Sigmoid colon (tissue), 7 donors: ENCODE results near the gene TBCD. TPM values are rescaled to one million over a fixed set of nuclear protein-coding genes. Genes with fewer than 3 reads are reported as not detected.

ENCODE experiments used
- DNase-seq: peaks from one replicate; pipeline ENCODE4 v3.0.0-alpha.2; 2019
- H3K27ac ChIP-seq, 4 donors: fragments of 200-600 bp; sonication (generic); one replicate each; pipeline ENCODE4 v1.5.1; 2016 to 2019; ENCODE audit warnings: mild to moderate bottlenecking in 1 of 4
- H3K27me3 ChIP-seq, 3 donors: fragments of 200-600 bp; sonication (generic); one replicate each; pipeline ENCODE4 v1.5.1; 2019; ENCODE audit warnings: mild to moderate bottlenecking in 1 of 3
- H3K36me3 ChIP-seq, 4 donors: fragments of 200-600 bp; sonication (generic); one replicate each; pipeline ENCODE4 v1.5.1; 2016 to 2019
- H3K4me1 ChIP-seq, 4 donors: fragments of 200-600 bp; sonication (generic); one replicate each; pipeline ENCODE4 v1.5.1; 2017 to 2019
- H3K4me3 ChIP-seq, 4 donors: fragments of 200-600 bp; sonication (generic); one replicate each; pipeline ENCODE4 v1.5.1; 2017 to 2019; ENCODE audit warnings: mild to moderate bottlenecking in 2 of 4, moderate library complexity in 1 of 4
- H3K9me3 ChIP-seq, 4 donors: fragments of 200-600 bp in 3 of 4; sonication (generic) in 3 of 4; one replicate each; pipeline versions ENCODE4 v1.5.1 to v1.6.1; 2013 to 2019
- CTCF ChIP-seq, 4 experiments: fragments of 450-650 bp in 3 of 4; fragments of 200-600 bp in 1 of 4; IDR thresholded peaks; one replicate each; pipeline ENCODE4 v1.5.1; 2016 to 2019; ENCODE audit warnings: antibody characterized with exemption in 4 of 4, mild to moderate bottlenecking in 3 of 4, moderate library complexity in 2 of 4
- EP300 ChIP-seq, 4 donors: sonication (generic); formaldehyde crosslinking; IDR thresholded peaks; one replicate each; pipeline ENCODE4 v1.6.1; 2017; ENCODE audit warnings: antibody characterized with exemption in 4 of 4
- POLR2A ChIP-seq, 2 donors: fragments of 450-650 bp; IDR thresholded peaks; one replicate each; pipeline ENCODE4 v1.6.1; 2016; ENCODE audit warnings: antibody characterized with exemption in 2 of 2, mild to moderate bottlenecking in 2 of 2, moderate library complexity in 2 of 2
- POLR2AphosphoS5 ChIP-seq, 4 donors: sonication (generic); formaldehyde crosslinking; IDR thresholded peaks; one replicate each; pipeline ENCODE4 v1.6.1; 2017; ENCODE audit warnings: antibody characterized with exemption in 4 of 4
- WGBS, 2 donors: extraction: QIAGEN DNeasy Blood & Tissue Kit; methylation state at CpG; one replicate each; pipeline ENCODE4 v1.1.7; 2013; 5-methylcytosine and 5-hydroxymethylcytosine counted together
- intact Hi-C: fragments of 100-400 bp; cut with DNase I; formaldehyde crosslinking; loops from one replicate; pipeline ENCODE4 v1.15.1; 2023
- polyA plus RNA-seq, 3 donors: library from polyadenylated mRNA; stranded (reverse); fragments of 200-250 nt; gene quantifications; one replicate each; pipeline ENCODE4 v1.2.3, GENCODE V29; 2013
- total RNA-seq, 4 donors: library from RNA; depleted of rRNA; stranded (reverse); fragments of >200 nt; gene quantifications; one replicate each; pipeline ENCODE4 v1.1.0, GENCODE V29; 2016
- donor health status: healthy with polysubstance abuse.
- donor health status: Bipolar disorder and iron deficiency.
- donor health status: healthy.

TBCD gene
- total and polyA plus RNA-seq, 7 donors: 11.1 to 77.4 (median 34.2) TPM

DNA sequence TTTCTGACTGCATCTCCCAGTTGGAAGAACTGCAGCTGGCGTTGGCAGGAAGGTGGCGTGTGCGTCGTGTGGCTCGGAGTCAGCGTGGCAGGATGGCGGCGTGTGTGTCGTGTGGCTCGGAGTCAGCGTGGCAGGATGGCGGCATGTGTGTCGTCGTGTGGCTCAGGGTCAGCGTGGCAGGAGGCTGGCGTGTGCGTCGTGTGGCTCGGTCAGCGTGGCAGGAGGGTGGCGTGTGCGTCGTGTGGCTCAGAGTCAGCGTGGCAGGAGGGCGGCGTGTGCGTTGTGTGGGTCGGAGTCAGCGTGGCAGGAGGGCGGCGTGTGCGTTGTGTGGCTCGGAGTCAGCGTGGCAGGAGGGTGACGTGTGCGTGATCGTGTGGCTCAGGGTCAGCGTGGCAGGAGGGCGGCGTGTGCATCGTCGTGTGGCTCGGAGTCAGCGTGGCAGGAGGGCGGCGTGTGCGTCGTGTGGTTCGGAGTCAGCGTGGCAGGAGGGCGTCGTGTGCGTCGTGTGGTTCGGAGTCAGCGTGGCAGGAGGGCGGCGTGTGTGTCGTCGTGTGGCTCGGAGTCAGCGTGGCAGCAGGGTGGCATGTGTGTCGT, 49.6 kb downstream of the TBCD start:
- peaks cover 0 to 19% (median 3%) of the 10 kb centered on the region in 4 donors for H3K36me3 ChIP-seq
- intact Hi-C loops: no loop called here

GRCh38 chr17:82802075-82802780, 50.4 kb downstream of the TBCD start:
- 91 to 94% methylated on average over 17 of the region's 17 CpGs for WGBS, 2 donors
- Histone ChIP-seq H3K36me3 (peaks cover 0 to 27% (median 6%) of the 10 kb centered on the region in 4 donors), H3K27me3 (no peaks in the 10 kb centered on the region), H3K4me1 (peaks cover 0 to 16% (median 14%) of the 10 kb centered on the region in 4 donors), H3K4me3 (no peak overlapping the region), H3K27ac (no peak overlapping the region), H3K9me3 (no peaks in the 10 kb centered on the region)
- DNase-seq: no peak
- intact Hi-C loops: no loop called here
- TF ChIP-seq EP300 (IDR thresholded peaks at IDR 0.05): no peak
- no peak for TF ChIP-seq POLR2A (IDR thresholded peaks at IDR 0.05)
- no peak for TF ChIP-seq POLR2AphosphoS5 (IDR thresholded peaks at IDR 0.05)
- no peak for TF ChIP-seq CTCF (IDR thresholded peaks at IDR 0.05)

More for the DNA sequence above, 49.6 kb downstream of the TBCD start:
- 96 to 97% methylated on average over 63 of the region's 63 CpGs for whole genome bisulfite sequencing, 2 donors
- Histone ChIP-seq H3K9me3 (no peaks in the 10 kb centered on the region), H3K4me1 (peaks cover 0 to 16% (median 14%) of the 10 kb centered on the region in 4 donors), H3K27me3 (no peaks in the 10 kb centered on the region), H3K4me3 (no peak overlapping the region), H3K27ac (no peak overlapping the region)
- no peak for DNase-seq
- TF ChIP-seq EP300 (IDR thresholded peaks at IDR 0.05): no peak
- TF ChIP-seq CTCF (IDR thresholded peaks at IDR 0.05): no peak
- TF ChIP-seq POLR2A (IDR thresholded peaks at IDR 0.05): no peak
- TF ChIP-seq POLR2AphosphoS5 (IDR thresholded peaks at IDR 0.05): no peak

DNA sequence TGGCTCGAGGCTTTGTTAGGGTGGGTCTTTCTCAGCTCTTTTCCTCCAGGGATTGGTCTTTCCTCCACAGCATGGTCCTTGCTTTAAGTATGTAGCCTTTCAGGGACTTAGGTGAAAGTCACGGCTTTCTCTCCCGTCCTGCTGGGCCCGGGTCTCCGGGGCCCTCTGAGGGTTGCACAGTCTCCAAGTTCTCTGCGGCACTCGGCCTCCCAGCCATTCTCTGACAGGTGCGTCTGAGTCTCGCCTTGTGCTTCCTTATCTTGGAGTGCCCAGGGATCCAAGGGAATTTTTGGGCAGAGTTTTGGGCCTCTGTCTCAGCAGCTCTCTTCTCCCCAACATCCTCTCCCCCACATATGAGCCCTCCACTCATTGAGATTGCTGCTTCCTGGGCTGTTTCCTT, 51.3 kb downstream of the TBCD start:
- DNase-seq: no peak
- WGBS, 2 donors: 90 to 92% methylated on average over 9 of the region's 9 CpGs
- TF ChIP-seq POLR2AphosphoS5 (IDR thresholded peaks at IDR 0.05) (no peak), CTCF (IDR thresholded peaks at IDR 0.05) (no peak), EP300 (IDR thresholded peaks at IDR 0.05) (no peak), POLR2A (IDR thresholded peaks at IDR 0.05) (no peak)
- Histone ChIP-seq H3K27ac (no peak overlapping the region), H3K4me1 (peaks cover 0 to 16% (median 14%) of the 10 kb centered on the region in 4 donors), H3K36me3 (peaks cover 0 to 36% (median 6%) of the 10 kb centered on the region in 4 donors), H3K9me3 (no peaks in the 10 kb centered on the region), H3K4me3 (no peak overlapping the region), H3K27me3 (no peaks in the 10 kb centered on the region)
- intact Hi-C loops: no loop called here

DNA sequence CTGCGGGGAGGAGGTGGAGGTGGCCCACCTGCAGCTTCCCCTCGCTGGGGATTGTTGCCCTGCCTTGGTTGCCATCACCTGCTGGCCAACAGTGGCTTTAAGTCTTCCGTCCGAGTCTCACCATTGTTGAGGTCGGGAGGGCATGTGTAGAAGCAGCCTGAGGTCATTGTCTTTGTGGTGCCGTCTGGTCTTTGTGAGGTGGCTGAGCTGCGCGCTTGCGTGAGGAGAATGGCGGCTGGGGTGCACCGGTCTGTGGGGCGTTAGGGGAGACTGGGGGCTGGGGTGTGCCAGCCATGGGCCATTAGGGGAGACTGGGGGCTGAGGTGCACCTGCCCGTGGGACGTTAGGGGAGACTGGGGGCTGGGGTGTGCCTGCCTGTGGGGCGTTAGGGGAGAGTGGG, 51.7 kb downstream of the TBCD start:
- TF ChIP-seq POLR2AphosphoS5 (IDR thresholded peaks at IDR 0.05) (no peak), POLR2A (IDR thresholded peaks at IDR 0.05) (no peak), CTCF (IDR thresholded peaks at IDR 0.05) (no peak), EP300 (IDR thresholded peaks at IDR 0.05) (no peak)
- Histone ChIP-seq H3K27me3 (no peaks in the 10 kb centered on the region), H3K36me3 (peaks cover 0 to 35% (median 6%) of the 10 kb centered on the region in 4 donors), H3K4me1 (peaks cover 0 to 16% (median 14%) of the 10 kb centered on the region in 4 donors), H3K27ac (no peak overlapping the region), H3K9me3 (no peaks in the 10 kb centered on the region), H3K4me3 (no peak overlapping the region)
- DNase-seq: no peak
- WGBS, 2 donors: 94 to 95% methylated on average over 15 of the region's 15 CpGs
- intact Hi-C loops: no loop called here
